Natural killer cell treated with Interleukin-12 subunit alpha and Interleukin-12 subunit beta and Interleukin-15 and Interleukin-18, amount 100 ng/mL, for 72 hours (primary cell): ENCODE data around the gene TBR1. TPM values are rescaled to one million over a fixed set of nuclear protein-coding genes. Genes with fewer than 3 reads are reported as not detected.
A peak's percentile ranks its signal among the peaks of the same experiment; 100 is the strongest.

Experiments used
- ATAC-seq, 2 donors: fragments of 150-1000 bp; cut with Tn5 transposase in 1 of 2; sonication (Bioruptor Pico), chemical (Tn5 transposase) in 1 of 2; 2 replicates each; pipeline ENCODE4 v1.10.0; 2021
- DNase-seq: peaks from one replicate; pipeline ENCODE4 v3.0.0; 2022; ENCODE audit warnings: low spot score
- H3K27ac Mint-ChIP-seq, 2 donors: 1 replicate in 1 of 2; 2 replicates in 1 of 2; pipeline ENCODE4 v1.8.0; 2022; ENCODE audit warnings: mixed read lengths in 2 of 2, mild to moderate bottlenecking in 1 of 2, moderate library complexity in 1 of 2
- H3K27me3 Mint-ChIP-seq, 2 donors: 1 replicate in 1 of 2; 2 replicates in 1 of 2; pipeline ENCODE4 v1.8.0; 2022; ENCODE audit warnings: mixed read lengths in 2 of 2
- H3K36me3 Mint-ChIP-seq: one replicate; pipeline ENCODE4 v1.8.0; 2022; ENCODE audit warnings: mixed read lengths
- H3K4me1 Mint-ChIP-seq, 2 donors: 1 replicate in 1 of 2; 2 replicates in 1 of 2; pipeline ENCODE4 v1.8.0; 2022; ENCODE audit warnings: low read depth in 2 of 2, mixed read lengths in 2 of 2, mild to moderate bottlenecking in 1 of 2
- H3K4me3 Mint-ChIP-seq: one replicate; pipeline ENCODE4 v1.8.0; 2022; ENCODE audit warnings: mixed read lengths
- H3K9me3 Mint-ChIP-seq: 2 replicates; pipeline ENCODE4 v1.8.0; 2022; ENCODE audit warnings: mixed read lengths
- total RNA-seq, 2 donors: library from RNA; stranded (reverse); gene quantifications; one replicate each; pipeline ENCODE4 v1.2.3, GENCODE V29; 2022

Gene TBR1
- total RNA-seq, 2 donors from 2014 or later: 0.05 TPM; not detected in 1

DNA sequence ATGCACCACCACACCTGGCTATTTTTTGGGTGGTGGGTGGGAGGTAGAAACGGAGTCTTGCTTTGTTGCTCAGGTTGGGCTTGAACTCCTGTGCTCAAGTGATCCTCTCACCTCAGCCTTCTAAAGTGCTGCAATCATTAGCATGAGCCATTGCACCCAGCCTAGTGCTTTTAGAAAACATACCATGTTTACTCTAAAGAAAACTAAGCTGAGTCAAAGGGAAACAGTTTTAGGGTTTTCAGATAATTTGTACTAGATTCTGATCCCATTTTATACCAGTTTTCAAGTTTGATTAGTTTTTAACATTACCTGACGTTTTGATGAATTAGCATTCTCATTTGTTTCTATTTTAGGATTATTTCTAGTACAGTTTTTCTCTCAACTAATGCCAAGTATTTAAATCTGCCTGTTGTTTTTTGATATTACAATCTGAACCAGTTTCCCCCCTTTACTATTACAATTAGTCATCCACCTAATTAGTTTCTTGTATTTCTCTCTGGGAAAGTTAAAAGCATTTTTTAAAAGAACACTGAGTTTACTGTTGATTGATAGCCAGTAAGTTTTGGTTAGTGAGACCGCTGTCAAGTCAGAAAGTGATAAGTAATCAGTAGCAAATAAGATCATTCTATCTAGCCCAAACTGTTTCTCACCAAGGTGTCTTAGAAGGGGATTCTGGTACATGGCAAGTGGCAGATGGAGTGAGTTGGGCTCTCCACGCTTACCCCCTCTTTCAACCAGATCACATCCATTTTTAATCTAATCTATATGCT lies 24.2 kb upstream of the TBR1 start:
- no peaks in the 10 kb centered on the region for H3K27me3 Mint-ChIP-seq
- no peaks in the 10 kb centered on the region for H3K4me1 Mint-ChIP-seq
- ATAC-seq (no peak), DNase-seq (no peak)
- no peak overlapping the region for H3K27ac Mint-ChIP-seq
- H3K4me3 Mint-ChIP-seq: no peak overlapping the region
- peaks cover 27% of the 10 kb centered on the region for H3K36me3 Mint-ChIP-seq
- no peaks in the 10 kb centered on the region for H3K9me3 Mint-ChIP-seq

DNA sequence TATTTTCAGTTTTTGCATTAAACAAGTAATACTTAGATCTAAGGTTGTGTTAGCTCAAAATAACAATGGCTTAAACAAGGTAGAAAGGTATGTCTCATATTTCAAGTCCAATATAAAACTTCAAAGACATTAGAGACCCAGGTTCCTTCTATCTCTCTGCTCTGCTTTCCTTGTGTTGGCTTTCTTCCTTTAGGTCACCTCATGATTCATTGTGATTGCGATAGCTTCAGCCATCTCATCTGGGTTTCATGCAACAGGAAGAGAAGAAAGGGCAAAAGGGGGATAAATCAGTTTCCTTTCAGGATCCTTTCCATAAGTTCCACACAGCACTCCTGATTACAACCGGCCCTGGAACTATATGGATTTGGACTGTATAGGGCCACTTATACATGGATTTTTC lies 16.0 kb upstream of the TBR1 start:
- no peaks in the 10 kb centered on the region for H3K9me3 Mint-ChIP-seq
- ATAC-seq (no peak), DNase-seq (no peak)
- H3K36me3 Mint-ChIP-seq: peaks cover 28% of the 10 kb centered on the region
- H3K4me3 Mint-ChIP-seq: no peak overlapping the region
- H3K4me1 Mint-ChIP-seq: no peaks in the 10 kb centered on the region
- H3K27me3 Mint-ChIP-seq: no peaks in the 10 kb centered on the region
- no peak overlapping the region for H3K27ac Mint-ChIP-seq

DNA sequence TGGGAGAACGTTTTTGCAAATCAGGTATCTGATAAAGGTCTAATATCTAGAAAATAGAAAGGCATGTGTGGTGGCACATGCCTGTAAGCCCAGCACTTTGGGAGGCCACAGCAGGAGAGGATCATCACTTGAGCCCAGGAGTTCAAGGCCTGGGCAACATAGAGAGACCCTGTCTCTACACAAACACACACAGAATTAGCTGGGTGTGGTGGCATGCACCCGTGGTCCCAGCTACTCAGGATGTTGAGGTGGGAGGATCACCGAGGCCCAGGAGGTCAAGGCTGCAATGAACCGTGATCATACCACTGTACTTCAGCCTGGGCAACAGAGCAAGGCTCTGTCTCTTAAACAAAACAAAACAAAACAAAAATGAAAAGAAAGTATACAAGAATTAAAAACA lies 13.8 kb upstream of the TBR1 start:
- H3K27ac Mint-ChIP-seq: no peak overlapping the region
- no peak overlapping the region for H3K4me3 Mint-ChIP-seq

DNA sequence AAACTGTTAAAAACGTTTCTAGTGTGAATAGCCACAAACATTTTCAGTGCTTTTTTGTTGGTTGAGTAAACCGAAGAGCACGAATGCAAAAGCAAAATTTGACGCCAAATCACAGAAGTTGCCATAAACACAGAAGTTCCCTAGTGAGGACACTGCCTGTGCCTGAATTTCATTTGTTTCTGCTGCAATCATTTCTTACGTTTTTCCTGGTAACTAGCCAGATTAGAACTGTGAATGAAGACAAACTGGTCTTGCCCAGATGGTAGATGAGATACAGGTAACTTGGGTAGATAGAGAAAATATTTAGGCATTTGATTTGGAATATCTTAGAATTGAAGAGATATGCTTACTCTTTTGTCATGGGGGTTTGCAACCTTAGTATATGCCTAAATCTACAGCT lies 9.8 kb upstream of the TBR1 start:
- DNase-seq: no peak
- Mint-ChIP-seq H3K36me3 (peaks cover 15% of the 10 kb centered on the region), H3K27ac (no peak overlapping the region), H3K27me3 (no peaks in the 10 kb centered on the region), H3K4me3 (no peak overlapping the region), H3K9me3 (no peaks in the 10 kb centered on the region), H3K4me1 (no peaks in the 10 kb centered on the region)
- ATAC-seq: no peak

More for the DNA sequence above, 13.8 kb upstream of the TBR1 start:
- Mint-ChIP-seq H3K36me3 (peaks cover 12% of the 10 kb centered on the region), H3K27me3 (no peaks in the 10 kb centered on the region), H3K9me3 (no peaks in the 10 kb centered on the region), H3K4me1 (no peaks in the 10 kb centered on the region)
- DNase-seq (no peak), ATAC-seq (no peak)

DNA sequence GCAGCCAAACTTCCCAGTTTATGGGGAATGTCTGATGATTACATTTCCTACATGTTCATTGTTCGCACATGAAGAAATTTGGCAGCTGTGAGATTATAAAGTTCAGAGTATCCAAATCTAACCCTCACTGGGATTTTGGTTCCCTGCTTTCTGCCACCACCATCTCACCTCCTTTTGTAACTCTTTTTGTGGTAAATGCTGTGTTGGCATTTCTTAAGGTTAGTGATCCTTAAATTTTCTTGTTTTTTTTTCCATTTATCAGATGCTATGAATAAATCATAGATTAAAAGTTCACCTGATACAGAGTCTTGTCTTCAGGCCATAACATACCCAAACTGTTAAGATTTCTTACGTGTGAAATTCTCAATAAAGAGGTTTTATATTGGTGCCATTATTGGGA lies 8.5 kb upstream of the TBR1 start:
- ATAC-seq: no peak

DNA sequence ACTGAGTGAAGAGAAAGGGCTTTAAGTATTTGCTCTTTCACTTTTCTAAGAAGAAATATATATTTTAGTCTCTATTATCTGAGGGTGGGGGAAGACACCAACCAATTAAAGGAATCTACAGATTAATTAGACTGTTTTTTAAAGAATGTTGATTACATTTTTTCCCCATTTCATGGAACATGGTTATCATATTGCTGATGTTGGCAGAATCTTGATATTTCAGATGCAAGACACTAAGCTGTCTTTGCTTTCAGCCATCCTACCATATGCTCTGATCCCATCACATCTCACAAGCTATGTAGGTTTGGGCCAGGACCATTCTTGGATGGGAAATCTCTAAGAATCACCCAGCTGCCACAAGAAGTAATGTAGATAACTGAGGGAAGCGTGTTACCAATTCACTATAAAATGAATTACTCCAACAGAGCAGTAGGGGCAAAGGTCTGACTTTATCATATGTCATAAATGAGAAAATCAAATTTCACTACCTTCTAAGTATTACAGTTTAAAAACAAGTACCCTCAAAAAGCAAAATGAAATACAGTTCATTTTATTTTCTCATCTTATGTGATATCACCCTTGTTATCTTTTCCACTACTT lies 6.7 kb upstream of the TBR1 start:
- DNase-seq (no peak), ATAC-seq (no peak)
- H3K27ac Mint-ChIP-seq: no peak overlapping the region

More for the DNA sequence above, 8.5 kb upstream of the TBR1 start:
- Mint-ChIP-seq H3K36me3 (peaks cover 10% of the 10 kb centered on the region), H3K4me1 (no peaks in the 10 kb centered on the region), H3K27me3 (no peaks in the 10 kb centered on the region), H3K9me3 (no peaks in the 10 kb centered on the region), H3K4me3 (no peak overlapping the region), H3K27ac (no peak overlapping the region)
- DNase-seq: no peak

DNA sequence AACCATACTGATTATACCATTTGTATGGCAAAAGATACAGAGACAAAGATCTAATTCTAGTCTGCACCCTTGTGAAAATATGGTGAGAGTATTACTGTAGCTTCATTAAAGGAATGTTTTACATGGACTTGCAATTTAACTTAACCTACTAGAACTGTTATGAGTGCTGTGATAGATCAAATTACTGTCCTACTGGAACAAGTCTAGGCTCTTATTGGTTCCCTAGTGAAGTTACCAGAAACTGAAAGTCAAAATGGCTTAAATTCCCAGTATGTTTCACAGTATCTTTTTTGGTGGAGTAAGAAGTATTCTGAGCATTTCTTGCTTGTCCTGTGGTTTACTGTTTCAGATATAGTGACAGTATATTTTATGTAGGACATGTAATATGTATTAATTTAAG lies 3.8 kb upstream of the TBR1 start:
- Mint-ChIP-seq H3K36me3 (peaks cover 15% of the 10 kb centered on the region), H3K4me3 (no peak overlapping the region), H3K9me3 (no peaks in the 10 kb centered on the region), H3K4me1 (peaks cover 29 to 31% of the 10 kb centered on the region in 2 donors), H3K27me3 (peaks cover 25 to 34% of the 10 kb centered on the region in 2 donors), H3K27ac (no peak overlapping the region)
- DNase-seq (no peak), ATAC-seq (peak in 1 of 2 donors; percentile 35)

More for the DNA sequence above, 6.7 kb upstream of the TBR1 start:
- H3K27me3 Mint-ChIP-seq: peaks cover 4 to 7% of the 10 kb centered on the region in 2 donors
- peaks cover 4 to 5% of the 10 kb centered on the region in 2 donors for H3K4me1 Mint-ChIP-seq
- no peak overlapping the region for H3K4me3 Mint-ChIP-seq
- H3K36me3 Mint-ChIP-seq: peaks cover 15% of the 10 kb centered on the region
- no peaks in the 10 kb centered on the region for H3K9me3 Mint-ChIP-seq

DNA sequence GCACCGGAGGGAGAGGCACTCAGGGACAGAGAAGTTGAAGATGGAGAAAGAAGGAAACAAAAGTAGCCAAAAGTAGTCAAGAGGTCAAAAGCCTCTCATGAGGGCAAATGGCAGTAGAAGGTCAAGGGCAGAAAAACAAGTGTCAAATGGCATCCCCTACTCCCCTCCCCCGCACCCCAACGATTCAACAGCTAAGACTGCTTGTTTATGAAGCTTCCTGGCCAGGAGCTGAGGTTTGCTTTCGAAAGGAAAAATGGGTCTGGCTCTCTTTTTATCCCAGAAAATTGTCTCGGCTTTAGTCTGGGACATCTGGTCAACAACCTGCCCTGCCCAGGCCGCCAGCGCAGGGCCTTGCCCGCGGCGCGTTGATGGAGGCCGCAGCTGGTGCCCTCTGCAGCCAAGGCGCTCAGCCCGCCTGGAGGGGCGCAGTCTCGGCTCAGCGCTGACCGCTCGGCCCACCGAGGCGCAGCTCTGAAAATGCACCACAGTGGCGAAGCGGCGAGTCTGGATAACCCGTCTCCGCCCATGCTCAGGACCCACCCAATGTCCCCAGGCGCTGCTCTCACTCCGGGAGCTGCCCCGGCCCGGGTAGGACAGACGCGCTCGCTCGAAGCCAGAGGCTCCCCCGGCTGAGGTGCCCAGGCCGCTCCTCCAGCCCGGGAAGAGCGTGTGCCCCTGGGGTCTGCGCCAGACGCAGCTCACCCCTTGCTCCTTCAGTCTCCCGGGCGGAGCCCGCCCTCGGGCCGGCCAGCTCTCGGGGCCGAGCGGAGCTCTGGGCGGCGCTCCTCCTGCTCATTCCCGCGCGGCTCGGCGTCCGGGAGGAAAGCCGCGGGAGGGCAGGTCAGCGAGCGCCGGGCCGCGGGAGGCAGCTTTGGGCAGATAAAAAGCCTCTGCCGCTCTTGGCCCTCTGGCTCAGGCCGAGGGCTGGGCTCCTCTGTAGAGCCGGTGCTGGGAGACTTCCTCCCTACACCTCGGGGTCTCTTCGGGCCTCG lies 1.8 kb upstream of the TBR1 start:
- peak overlapping the region in 1 of 2 donors; percentile 33 for H3K27ac Mint-ChIP-seq
- DNase-seq (no peak), ATAC-seq (peak; percentile 47 to 69)
- no peaks in the 10 kb centered on the region for H3K9me3 Mint-ChIP-seq
- peaks cover 8% of the 10 kb centered on the region for H3K36me3 Mint-ChIP-seq
- peaks cover 43 to 54% of the 10 kb centered on the region in 2 donors for H3K27me3 Mint-ChIP-seq
- peaks cover 39 to 41% of the 10 kb centered on the region in 2 donors for H3K4me1 Mint-ChIP-seq
- H3K4me3 Mint-ChIP-seq: peak overlapping the region; percentile 86

DNA sequence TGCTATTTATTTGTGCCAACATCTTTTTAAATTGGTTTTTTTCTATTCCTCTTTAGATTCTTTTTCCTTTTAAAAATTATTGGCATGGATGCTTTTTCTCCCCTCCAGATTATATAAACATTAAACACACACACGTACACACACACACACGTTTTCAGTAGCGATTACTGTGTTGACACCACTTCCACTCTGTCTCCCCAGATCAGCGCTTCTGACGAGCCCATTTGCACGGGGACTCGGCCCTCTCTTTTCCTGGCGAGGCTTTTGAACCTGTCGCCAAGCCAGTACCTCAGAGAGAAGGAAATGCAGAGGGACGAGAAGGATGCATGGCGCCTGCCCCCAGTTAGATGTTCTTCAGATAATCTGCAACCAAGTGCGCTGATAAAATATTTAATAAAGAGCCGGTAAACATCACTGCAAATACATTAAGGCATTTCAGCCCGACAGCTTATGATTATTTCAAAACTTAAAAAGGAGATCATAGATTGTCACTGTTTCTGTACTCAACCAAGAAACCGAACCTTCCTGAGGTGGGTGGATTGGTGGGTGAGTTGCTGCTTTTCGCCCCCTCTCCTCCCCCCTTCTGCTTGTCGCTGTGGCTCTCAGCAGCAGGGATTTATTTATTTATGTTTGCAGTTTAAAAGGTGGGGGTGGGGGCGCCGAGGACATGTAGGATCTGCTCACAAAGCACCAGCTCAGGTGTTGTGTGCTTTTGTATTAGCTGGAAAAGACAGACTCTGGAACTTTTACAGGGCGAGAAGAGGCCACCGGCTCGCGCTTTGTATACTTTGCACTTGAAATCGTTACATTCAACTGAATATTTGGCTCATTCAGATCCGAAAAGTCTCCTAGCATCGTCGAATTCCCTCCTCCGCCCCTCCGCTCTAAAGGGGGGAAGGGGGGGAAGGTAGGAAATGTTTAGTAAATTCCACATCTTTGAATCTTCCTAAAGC lies 787 bp upstream of the TBR1 start:
- Mint-ChIP-seq H3K27me3 (peaks cover 45 to 63% of the 10 kb centered on the region in 2 donors), H3K4me3 (peak overlapping the region; percentile 86), H3K9me3 (no peaks in the 10 kb centered on the region), H3K27ac (peak overlapping the region in 1 of 2 donors; percentile 33), H3K4me1 (peaks cover 40 to 41% of the 10 kb centered on the region in 2 donors), H3K36me3 (peaks cover 8% of the 10 kb centered on the region)
- no peak for DNase-seq
- peak; percentile 33 to 41 for ATAC-seq

DNA sequence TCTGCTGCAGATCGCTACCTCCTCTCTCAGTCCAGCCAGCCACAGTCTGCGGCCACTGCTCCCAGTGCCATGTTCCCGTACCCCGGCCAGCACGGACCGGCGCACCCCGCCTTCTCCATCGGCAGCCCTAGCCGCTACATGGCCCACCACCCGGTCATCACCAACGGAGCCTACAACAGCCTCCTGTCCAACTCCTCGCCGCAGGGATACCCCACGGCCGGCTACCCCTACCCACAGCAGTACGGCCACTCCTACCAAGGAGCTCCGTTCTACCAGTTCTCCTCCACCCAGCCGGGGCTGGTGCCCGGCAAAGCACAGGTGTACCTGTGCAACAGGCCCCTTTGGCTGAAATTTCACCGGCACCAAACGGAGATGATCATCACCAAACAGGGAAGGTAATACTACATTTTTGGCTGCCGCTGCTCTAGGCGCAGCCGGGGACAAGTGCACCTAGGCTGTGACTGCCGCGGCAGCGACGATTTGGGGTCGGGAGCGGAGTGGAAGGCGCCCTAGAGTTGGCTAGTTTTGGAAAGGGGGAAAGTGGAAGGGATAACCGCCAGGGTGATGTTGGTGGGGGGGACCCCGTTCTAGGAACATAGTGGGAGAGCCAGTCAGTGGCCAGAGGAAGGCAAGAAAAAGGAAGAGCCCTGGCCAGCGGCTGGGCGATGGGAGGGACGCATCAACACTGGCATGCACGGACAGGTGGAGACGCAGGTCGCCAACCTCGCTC lies 776 bp downstream of the TBR1 start:
- DNase-seq: no peak

DNA sequence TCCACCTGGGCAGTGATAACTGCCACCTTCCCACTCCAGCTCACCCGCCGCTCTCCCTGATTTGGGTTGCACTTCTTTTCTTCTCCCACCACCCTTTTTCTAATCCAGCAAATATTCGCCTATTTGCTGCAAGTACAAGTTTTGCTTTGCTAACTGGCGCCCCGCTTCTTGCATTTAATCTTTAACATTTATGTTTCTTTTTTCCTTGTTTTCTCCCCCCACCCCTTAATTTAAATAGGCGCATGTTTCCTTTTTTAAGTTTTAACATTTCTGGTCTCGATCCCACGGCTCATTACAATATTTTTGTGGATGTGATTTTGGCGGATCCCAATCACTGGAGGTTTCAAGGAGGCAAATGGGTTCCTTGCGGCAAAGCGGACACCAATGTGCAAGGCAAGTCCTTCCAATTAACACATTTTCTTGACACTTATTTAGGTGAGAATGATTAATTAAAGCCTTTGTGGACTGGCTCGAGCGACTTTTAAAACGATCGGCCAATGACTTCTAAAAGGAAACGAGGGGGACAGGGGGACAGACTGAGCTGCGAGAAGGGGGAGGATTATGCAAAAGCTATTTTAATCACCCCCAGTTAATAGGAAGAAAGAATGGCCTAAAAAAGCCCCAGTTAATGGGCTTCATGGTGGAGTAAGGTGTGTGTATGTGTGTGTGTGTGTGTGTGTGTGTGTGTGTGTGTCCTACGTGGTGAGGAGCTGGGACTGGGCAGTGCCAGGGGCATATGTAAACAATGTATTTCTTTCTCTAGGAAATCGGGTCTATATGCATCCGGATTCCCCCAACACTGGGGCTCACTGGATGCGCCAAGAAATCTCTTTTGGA lies 1.6 kb downstream of the TBR1 start:
- Mint-ChIP-seq H3K27ac (no peak overlapping the region), H3K9me3 (no peaks in the 10 kb centered on the region), H3K36me3 (peaks cover 5% of the 10 kb centered on the region), H3K4me3 (peak overlapping the region; percentile 86), H3K27me3 (peaks cover 60 to 87% of the 10 kb centered on the region in 2 donors), H3K4me1 (peaks cover 41 to 42% of the 10 kb centered on the region in 2 donors)
- DNase-seq (no peak), ATAC-seq (no peak)

More for the DNA sequence above, 776 bp downstream of the TBR1 start:
- peaks cover 41 to 42% of the 10 kb centered on the region in 2 donors for H3K4me1 Mint-ChIP-seq
- peak in 1 of 2 donors; percentile 57 for ATAC-seq
- H3K27ac Mint-ChIP-seq: no peak overlapping the region
- no peaks in the 10 kb centered on the region for H3K9me3 Mint-ChIP-seq
- peaks cover 5% of the 10 kb centered on the region for H3K36me3 Mint-ChIP-seq
- peak overlapping the region; percentile 86 for H3K4me3 Mint-ChIP-seq
- peaks cover 54 to 79% of the 10 kb centered on the region in 2 donors for H3K27me3 Mint-ChIP-seq
